Measurements from ENCODE around the gene LAP3.

The LAP3 gene

GRCh38 chr4:17576932-17577664, at the start of gene LAP3:
Gene LAP3 (plus strand): TSS chr4:17577198. CDS start chr4:17577466, 268 bp downstream.
- no peaks in the 10 kb centered on the region for H4K20me1 ChIP-seq (ENCODE audit: insufficient read depth, low read length)
- H3K79me2 ChIP-seq (ENCODE audit: insufficient read depth, low read length): peaks cover 13% of the 10 kb centered on the region
- peak within 1 kb of the TSS; percentile 73 for H3K4me2 ChIP-seq (ENCODE audit: insufficient read depth, low read length)
- DNase-seq (peak; percentile 97), ATAC-seq (ENCODE audit: insufficient read depth, low read depth) (peak; percentile 89)
- no peaks in the 10 kb centered on the region for H3K27me3 ChIP-seq (ENCODE audit: insufficient read depth, low read length, poor library complexity)
- H2AFZ ChIP-seq (ENCODE audit: low read depth, low read length): peak within 1 kb of the TSS; percentile 86
- peaks cover 31% of the 10 kb centered on the region for H3K4me1 ChIP-seq (ENCODE audit: insufficient read depth, low read length)
- H3K4me3 ChIP-seq (ENCODE audit: low read depth in 1 of 2, low read length in 2 of 2): peak within 1 kb of the TSS; percentile 48 to 59
- no peaks in the 10 kb centered on the region for H3K9me3 ChIP-seq (ENCODE audit: insufficient read depth, low read length, severe bottlenecking)
- H3K27ac ChIP-seq (ENCODE audit: low read length): peak within 1 kb of the TSS; percentile 74
- TF ChIP-seq EZH2 (IDR thresholded peaks at IDR 0.05; ENCODE audit: borderline replicate concordance, low read depth, low read length, severe bottlenecking): no peak
- TF ChIP-seq, protein P1, sequence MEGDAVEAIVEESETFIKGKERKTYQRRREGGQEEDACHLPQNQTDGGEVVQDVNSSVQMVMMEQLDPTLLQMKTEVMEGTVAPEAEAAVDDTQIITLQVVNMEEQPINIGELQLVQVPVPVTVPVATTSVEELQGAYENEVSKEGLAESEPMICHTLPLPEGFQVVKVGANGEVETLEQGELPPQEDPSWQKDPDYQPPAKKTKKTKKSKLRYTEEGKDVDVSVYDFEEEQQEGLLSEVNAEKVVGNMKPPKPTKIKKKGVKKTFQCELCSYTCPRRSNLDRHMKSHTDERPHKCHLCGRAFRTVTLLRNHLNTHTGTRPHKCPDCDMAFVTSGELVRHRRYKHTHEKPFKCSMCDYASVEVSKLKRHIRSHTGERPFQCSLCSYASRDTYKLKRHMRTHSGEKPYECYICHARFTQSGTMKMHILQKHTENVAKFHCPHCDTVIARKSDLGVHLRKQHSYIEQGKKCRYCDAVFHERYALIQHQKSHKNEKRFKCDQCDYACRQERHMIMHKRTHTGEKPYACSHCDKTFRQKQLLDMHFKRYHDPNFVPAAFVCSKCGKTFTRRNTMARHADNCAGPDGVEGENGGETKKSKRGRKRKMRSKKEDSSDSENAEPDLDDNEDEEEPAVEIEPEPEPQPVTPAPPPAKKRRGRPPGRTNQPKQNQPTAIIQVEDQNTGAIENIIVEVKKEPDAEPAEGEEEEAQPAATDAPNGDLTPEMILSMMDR (IDR thresholded peaks at IDR 0.05; ENCODE audit: borderline replicate concordance, extremely low read depth, low read length, poor library complexity, severe bottlenecking): no peak
- H3K9ac ChIP-seq (ENCODE audit: low read depth, low read length): peak within 1 kb of the TSS; percentile 75
- peaks cover 3% of the 10 kb centered on the region; the same call in 1 of the 2 replicates for H3K36me3 ChIP-seq (ENCODE audit: insufficient read depth, low read length)

GRCh38 chr4:17528551-17529165, 48.3 kb upstream of the LAP3 start:
- ATAC-seq (ENCODE audit: insufficient read depth, low read depth) (no peak), DNase-seq (no peak)
- Histone ChIP-seq H3K4me1 (ENCODE audit: insufficient read depth, low read length) (no peaks in the 10 kb centered on the region), H3K4me2 (ENCODE audit: insufficient read depth, low read length) (no peak overlapping the region), H3K27me3 (ENCODE audit: insufficient read depth, low read length, poor library complexity) (no peaks in the 10 kb centered on the region), H2AFZ (ENCODE audit: low read depth, low read length) (no peak overlapping the region), H3K9me3 (ENCODE audit: insufficient read depth, low read length, severe bottlenecking) (no peaks in the 10 kb centered on the region), H3K4me3 (ENCODE audit: low read depth in 1 of 2, low read length in 2 of 2) (no peak overlapping the region), H4K20me1 (ENCODE audit: insufficient read depth, low read length) (no peaks in the 10 kb centered on the region), H3K79me2 (ENCODE audit: insufficient read depth, low read length) (no peaks in the 10 kb centered on the region), H3K27ac (ENCODE audit: low read length) (no peak overlapping the region), H3K9ac (ENCODE audit: low read depth, low read length) (no peak overlapping the region), H3K36me3 (ENCODE audit: insufficient read depth, low read length) (no peaks in the 10 kb centered on the region)
- TF ChIP-seq, protein P1 (IDR thresholded peaks at IDR 0.05; ENCODE audit: borderline replicate concordance, extremely low read depth, low read length, poor library complexity, severe bottlenecking): no peak
- TF ChIP-seq EZH2 (IDR thresholded peaks at IDR 0.05; ENCODE audit: borderline replicate concordance, low read depth, low read length, severe bottlenecking): no peak

DNA sequence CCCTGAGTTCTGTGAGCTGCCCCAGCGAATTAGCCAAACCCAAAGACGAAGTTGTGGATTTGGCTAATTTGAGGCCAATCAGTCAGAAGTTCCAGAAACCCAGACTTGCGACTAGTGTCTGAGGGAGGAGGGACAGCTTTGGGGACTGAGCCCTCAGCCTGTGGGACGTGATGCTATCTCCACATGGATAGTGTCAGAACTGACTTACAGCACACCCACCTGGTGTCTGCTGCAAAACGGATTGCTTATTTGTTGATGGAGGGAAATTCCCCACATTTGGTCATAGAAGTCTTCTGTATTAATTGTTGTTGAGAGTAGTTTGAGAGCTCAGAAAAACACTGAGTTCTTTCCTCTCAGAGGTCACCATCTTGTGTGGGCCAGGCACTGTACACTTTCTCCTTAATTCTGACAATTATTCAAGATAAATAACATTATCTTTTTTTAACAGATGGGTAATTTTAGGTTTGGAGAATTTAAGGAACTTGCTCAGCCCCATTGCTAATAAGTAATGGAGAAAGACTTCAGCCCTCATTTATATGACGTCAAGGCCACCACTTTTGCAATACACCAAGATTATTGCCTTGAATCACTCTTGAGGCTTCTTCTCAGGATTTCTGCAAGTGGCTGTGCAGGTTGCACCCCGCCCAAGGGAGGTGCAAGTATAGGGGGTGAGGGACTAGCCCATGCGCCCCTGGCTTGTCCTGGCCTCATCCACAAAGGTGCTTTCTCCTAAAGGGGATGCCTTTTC, 45.3 kb upstream of the LAP3 start:
- TF ChIP-seq, protein P1 (IDR thresholded peaks at IDR 0.05; ENCODE audit: borderline replicate concordance, extremely low read depth, low read length, poor library complexity, severe bottlenecking): no peak
- TF ChIP-seq EZH2 (IDR thresholded peaks at IDR 0.05; ENCODE audit: borderline replicate concordance, low read depth, low read length, severe bottlenecking): no peak
- H3K4me1 ChIP-seq (ENCODE audit: insufficient read depth, low read length): no peaks in the 10 kb centered on the region
- DNase-seq (no peak), ATAC-seq (ENCODE audit: insufficient read depth, low read depth) (no peak)
- no peaks in the 10 kb centered on the region for H3K36me3 ChIP-seq (ENCODE audit: insufficient read depth, low read length)
- no peak overlapping the region for H3K4me2 ChIP-seq (ENCODE audit: insufficient read depth, low read length)
- no peaks in the 10 kb centered on the region for H3K79me2 ChIP-seq (ENCODE audit: insufficient read depth, low read length)
- H4K20me1 ChIP-seq (ENCODE audit: insufficient read depth, low read length): no peaks in the 10 kb centered on the region
- H3K9ac ChIP-seq (ENCODE audit: low read depth, low read length): no peak overlapping the region
- no peak overlapping the region for H2AFZ ChIP-seq (ENCODE audit: low read depth, low read length)
- no peaks in the 10 kb centered on the region for H3K27me3 ChIP-seq (ENCODE audit: insufficient read depth, low read length, poor library complexity)
- H3K27ac ChIP-seq (ENCODE audit: low read length): no peak overlapping the region
- H3K4me3 ChIP-seq (ENCODE audit: low read depth in 1 of 2, low read length in 2 of 2): no peak overlapping the region
- no peaks in the 10 kb centered on the region for H3K9me3 ChIP-seq (ENCODE audit: insufficient read depth, low read length, severe bottlenecking)

Measured in DND-41 (cell line).